Right lobe of liver (tissue), 6 donors: ENCODE results near the gene KDM4B. TPM values are rescaled to one million over a fixed set of nuclear protein-coding genes. Genes with fewer than 3 reads are reported as not detected.

ENCODE experiments used
- ATAC-seq, 4 donors: fragments of 200-7000 bp; cut with Tn5 transposase; one replicate each; pipeline ENCODE4 v1.9.1; 2020; ENCODE audit warnings: mild to moderate bottlenecking in 4 of 4, moderate library complexity in 4 of 4
- DNase-seq, 3 donors: peaks; one replicate each; pipeline ENCODE4 v3.0.0-alpha.2; 2020
- H3K27ac ChIP-seq, 3 donors: fragments of 200-600 bp; one replicate each; pipeline ENCODE4 v1.8.0; 2022
- H3K27me3 ChIP-seq, 2 donors: fragments of 200-600 bp; one replicate each; pipeline ENCODE4 v1.8.0; 2022
- H3K36me3 ChIP-seq, 4 donors: fragments of 200-600 bp; sonication (generic) in 1 of 4; one replicate each; pipeline versions ENCODE4 v1.5.1 to v1.8.0; 2017 to 2022; ENCODE audit warnings: control low read depth in 1 of 4
- H3K4me1 ChIP-seq, 4 donors: fragments of 200-600 bp; sonication (generic) in 1 of 4; one replicate each; pipeline versions ENCODE4 v1.5.1 to v1.8.0; 2017 to 2022; ENCODE audit warnings: control low read depth in 1 of 4
- H3K4me3 ChIP-seq, 3 donors: fragments of 200-600 bp; one replicate each; pipeline ENCODE4 v1.8.0; 2022
- H3K9me3 ChIP-seq, 4 donors: fragments of 200-600 bp; sonication (generic) in 1 of 4; one replicate each; pipeline versions ENCODE4 v1.5.1 to v1.8.0; 2017 to 2022; ENCODE audit warnings: control low read depth in 1 of 4
- POLR2A ChIP-seq: fragments of 450-650 bp; IDR thresholded peaks from one replicate; pipeline ENCODE4 v1.6.1; 2017; ENCODE audit warnings: antibody characterized with exemption, mild to moderate bottlenecking
- WGBS: methylation state at CpG from one replicate; pipeline ENCODE4 v1.1.6; 2018; ENCODE audit warnings: low coverage, low lambda C conversion rate; ENCODE audit not compliant: insufficient coverage; ENCODE audit errors: missing lambda C conversion rate; 5-methylcytosine and 5-hydroxymethylcytosine counted together
- intact Hi-C, 2 donors: fragments of 100-400 bp; cut with DNase I; formaldehyde crosslinking; loops; one replicate each; pipeline versions ENCODE4 v1.11.2 to v1.14.1; 2022
- total RNA-seq, 6 experiments: library from RNA; depleted of rRNA in 2 of 6; stranded (reverse); fragments of >200 nt in 2 of 6; fragmentation: NEBNext Ultra II Directional in 3 of 6; extraction: Animal tissue kit (Norgen Biotek cat#: 25700) in 3 of 6; gene quantifications; one replicate each; pipeline versions ENCODE4 v1.1.0 to v1.2.4, GENCODE V29; 2016 to 2023
- TF ChIP-seq, protein P1 (sequence below), 4 donors: fragments of 200-600 bp in 3 of 4; fragments of 450-650 bp in 1 of 4; IDR thresholded peaks; one replicate each; pipeline versions ENCODE4 v1.5.1 to v1.8.0; 2016 to 2022; ENCODE audit warnings: antibody characterized with exemption in 4 of 4, mild to moderate bottlenecking in 2 of 4
- donor health status: DM: no; HTN: yes; CAD: no.
- donor health status: DM: no; HTN: no; CAD: no.
- donor health status: DM: no; HTN: no; CAD: no.
- donor health status: DM: no; HTN: yes; CAD: no.
- donor health status: DM: no; HTN: yes; CAD: no.

Gene KDM4B
- total RNA-seq, 6 experiments from 2014 or later, result 14.2 to 36.9 (median 29.1) TPM

DNA sequence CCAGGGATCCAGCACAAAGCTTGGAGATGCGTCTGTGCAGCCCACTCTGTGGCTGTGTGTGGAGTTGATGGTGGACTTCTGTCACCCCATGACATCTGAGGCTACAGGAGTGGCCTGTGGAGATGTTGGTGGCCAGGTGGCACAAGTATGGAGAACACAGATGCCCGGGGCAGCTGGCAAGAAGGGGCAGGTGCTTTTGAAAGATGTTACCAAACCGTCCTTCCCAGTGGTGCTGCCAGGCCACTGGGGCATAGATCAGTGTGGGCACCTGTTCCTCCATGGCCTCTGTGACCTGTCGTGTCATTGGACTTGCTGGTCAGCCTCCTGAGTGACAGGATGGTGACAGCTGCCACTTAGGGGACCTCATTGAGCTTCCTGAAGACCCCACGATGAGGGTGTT lies 36.2 kb downstream of the KDM4B start:
- Histone ChIP-seq H3K9me3 (no peaks in the 10 kb centered on the region), H3K27me3 (no peaks in the 10 kb centered on the region), H3K27ac (peak overlapping the region in 1 of 3 donors; percentile 63), H3K4me1 (peaks cover 0 to 74% (median 13%) of the 10 kb centered on the region in 4 donors), H3K4me3 (peak overlapping the region in 1 of 3 donors; percentile 11), H3K36me3 (no peaks in the 10 kb centered on the region)
- ATAC-seq, result peak; percentile 50 to 74 (median 58)
- intact Hi-C loops, result no loop called here
- TF ChIP-seq, protein P1, sequence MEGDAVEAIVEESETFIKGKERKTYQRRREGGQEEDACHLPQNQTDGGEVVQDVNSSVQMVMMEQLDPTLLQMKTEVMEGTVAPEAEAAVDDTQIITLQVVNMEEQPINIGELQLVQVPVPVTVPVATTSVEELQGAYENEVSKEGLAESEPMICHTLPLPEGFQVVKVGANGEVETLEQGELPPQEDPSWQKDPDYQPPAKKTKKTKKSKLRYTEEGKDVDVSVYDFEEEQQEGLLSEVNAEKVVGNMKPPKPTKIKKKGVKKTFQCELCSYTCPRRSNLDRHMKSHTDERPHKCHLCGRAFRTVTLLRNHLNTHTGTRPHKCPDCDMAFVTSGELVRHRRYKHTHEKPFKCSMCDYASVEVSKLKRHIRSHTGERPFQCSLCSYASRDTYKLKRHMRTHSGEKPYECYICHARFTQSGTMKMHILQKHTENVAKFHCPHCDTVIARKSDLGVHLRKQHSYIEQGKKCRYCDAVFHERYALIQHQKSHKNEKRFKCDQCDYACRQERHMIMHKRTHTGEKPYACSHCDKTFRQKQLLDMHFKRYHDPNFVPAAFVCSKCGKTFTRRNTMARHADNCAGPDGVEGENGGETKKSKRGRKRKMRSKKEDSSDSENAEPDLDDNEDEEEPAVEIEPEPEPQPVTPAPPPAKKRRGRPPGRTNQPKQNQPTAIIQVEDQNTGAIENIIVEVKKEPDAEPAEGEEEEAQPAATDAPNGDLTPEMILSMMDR (IDR thresholded peaks at IDR 0.05), result no peak
- no peak for TF ChIP-seq POLR2A
- whole genome bisulfite sequencing, result 14% methylated on average over 1 of the region's 5 CpGs
- peak; percentile 41 to 86 (median 85) for DNase-seq

DNA sequence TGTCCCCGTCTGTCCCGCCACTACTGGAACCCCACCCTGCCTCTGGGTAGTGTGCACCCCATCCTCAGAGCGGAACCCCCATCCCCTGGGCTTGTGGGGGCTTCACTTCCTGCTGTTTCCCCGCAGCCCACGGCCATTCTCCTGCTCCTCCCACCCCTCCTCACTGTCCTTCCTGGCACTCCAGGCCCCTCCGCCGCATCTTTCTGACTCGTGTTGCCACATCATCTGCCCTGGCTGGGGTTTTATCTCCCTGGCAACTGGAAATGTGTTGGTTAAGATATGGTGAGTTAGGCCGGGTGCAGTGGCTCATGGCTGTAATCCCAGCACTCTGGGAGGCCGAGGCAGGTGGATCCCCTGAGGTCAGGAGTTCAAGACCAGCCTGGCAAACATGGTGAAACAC lies 37.3 kb downstream of the KDM4B start:
- TF ChIP-seq, protein P1 (IDR thresholded peaks at IDR 0.05), result no peak
- no peak for TF ChIP-seq POLR2A
- H3K9me3 ChIP-seq, result no peaks in the 10 kb centered on the region
- H3K27ac ChIP-seq, result peak overlapping the region in 1 of 3 donors; percentile 63
- DNase-seq (peak; percentile 56 to 79 (median 71)), ATAC-seq (peak; percentile 27 to 62 (median 56))
- peaks cover 0 to 77% (median 13%) of the 10 kb centered on the region in 4 donors for H3K4me1 ChIP-seq
- intact Hi-C loops, result no loop called here
- WGBS, result 48% methylated on average over 9 of the region's 10 CpGs
- H3K36me3 ChIP-seq, result no peaks in the 10 kb centered on the region
- H3K27me3 ChIP-seq, result no peaks in the 10 kb centered on the region
- no peak overlapping the region for H3K4me3 ChIP-seq

DNA sequence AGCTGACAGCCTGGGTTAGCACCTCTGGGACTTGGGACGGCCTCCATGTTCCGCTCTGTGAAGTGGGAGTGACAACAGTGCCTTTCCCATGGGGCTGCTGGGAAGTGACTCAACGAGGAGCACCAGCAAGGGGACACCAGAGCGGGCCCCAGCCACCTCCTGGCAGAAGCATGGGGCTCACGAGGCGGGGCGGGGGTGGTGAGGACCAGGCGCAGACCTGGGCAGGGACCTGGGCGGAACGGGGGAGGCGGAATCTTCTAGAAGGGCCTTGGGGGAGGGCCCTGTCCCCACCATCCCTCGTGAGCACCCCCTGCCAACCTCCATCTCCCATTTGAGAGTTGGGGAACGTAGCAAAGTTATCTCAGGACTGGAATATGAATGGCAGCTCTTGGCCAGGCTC lies 37.9 kb downstream of the KDM4B start:
- Histone ChIP-seq H3K27ac (peak overlapping the region in 1 of 3 donors; percentile 40), H3K4me3 (no peak overlapping the region), H3K9me3 (no peaks in the 10 kb centered on the region), H3K36me3 (no peaks in the 10 kb centered on the region), H3K27me3 (no peaks in the 10 kb centered on the region), H3K4me1 (peaks cover 0 to 77% (median 13%) of the 10 kb centered on the region in 4 donors)
- no CpG with 5 or more reads among the region's 13 CpGs for WGBS
- TF ChIP-seq, protein P1 (IDR thresholded peaks at IDR 0.05), result no peak
- TF ChIP-seq POLR2A, result no peak
- intact Hi-C loops, result no loop called here
- no peak for ATAC-seq
- no peak for DNase-seq

DNA sequence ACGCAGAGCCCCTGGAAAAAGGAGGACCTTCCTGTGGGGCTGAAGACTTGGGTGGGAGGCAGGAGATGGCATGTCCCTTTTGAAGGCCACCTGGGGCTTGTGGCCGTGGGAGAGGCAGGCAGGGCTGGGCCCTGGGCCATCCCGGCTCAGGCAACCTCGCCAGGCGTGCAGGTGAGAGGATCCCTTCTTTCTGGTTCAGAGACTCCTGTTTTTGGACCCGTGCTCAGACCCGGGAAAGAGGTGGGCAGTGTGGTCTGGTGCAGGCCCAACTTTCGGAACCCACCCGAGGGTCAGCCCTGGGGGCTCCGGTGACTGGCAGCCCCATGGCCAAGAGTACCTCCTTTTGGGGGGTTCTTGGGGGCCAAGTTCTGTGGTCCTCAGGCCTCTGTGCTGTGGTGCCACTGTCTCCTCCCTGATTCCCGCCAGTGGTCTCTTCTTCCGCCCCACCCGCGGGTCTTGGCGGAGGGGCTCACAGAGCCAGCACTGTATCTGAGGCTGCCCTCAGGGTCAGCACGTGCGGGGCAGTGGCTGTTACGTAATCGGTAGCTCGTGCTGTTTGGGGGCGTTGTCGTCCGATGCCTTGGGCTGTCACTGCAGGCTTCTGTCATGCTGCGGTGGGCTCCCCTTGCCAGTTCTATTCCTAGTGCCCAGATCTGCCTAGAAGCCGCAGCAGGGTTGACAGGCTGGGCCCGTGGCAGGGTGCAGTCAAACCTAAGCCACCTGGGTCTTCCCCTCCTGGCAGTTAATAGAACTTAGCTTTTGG lies 42.7 kb downstream of the KDM4B start:
- intact Hi-C loops, result no loop called here
- 57% methylated on average over 9 of the region's 26 CpGs for WGBS
- H3K36me3 ChIP-seq, result peaks cover 0 to 6% (median 3%) of the 10 kb centered on the region in 4 donors

More for the DNA sequence above, 42.7 kb downstream of the KDM4B start:
- Histone ChIP-seq H3K27me3 (no peaks in the 10 kb centered on the region), H3K9me3 (no peaks in the 10 kb centered on the region), H3K27ac (no peak overlapping the region), H3K4me1 (peaks cover 0 to 31% (median 0%) of the 10 kb centered on the region in 4 donors), H3K4me3 (no peak overlapping the region)
- DNase-seq (no peak), ATAC-seq (peak; percentile 16 to 46 (median 23))
- TF ChIP-seq POLR2A, result no peak
- TF ChIP-seq, protein P1 (IDR thresholded peaks at IDR 0.05), result no peak
